Common myeloid progenitor, CD34-positive (primary cell): Measurements from ENCODE around the gene SCNN1B.

ENCODE experiments used
- CTCF ChIA-PET: fragments of 350-600 bp; sonication (Branson Sonifier 250); formaldehyde crosslinking; loops from one replicate; lab custom pipeline; 2021; ENCODE audit warnings: antibody characterized with exemption; lab: Charles Lee
- POLR2A ChIA-PET: fragments of 350-600 bp; sonication (Branson Sonifier 250); formaldehyde crosslinking; loops from one replicate; lab custom pipeline; 2021; ENCODE audit warnings: antibody characterized with exemption; lab: Charles Lee
- DNase-seq, 3 donors: peaks; one replicate each; pipeline versions ENCODE4 v3.0.0 to v3.0.0-alpha.2; 2013
- H3K27ac ChIP-seq, 2 experiments: 1 replicate in 1 of 2; 2 replicates in 1 of 2; pipeline ENCODE4 v1.7.0; 2013; ENCODE audit warnings: inconsistent platforms in 2 of 2, low read length in 2 of 2, mild to moderate bottlenecking in 2 of 2, low read depth in 1 of 2, moderate library complexity in 1 of 2; ENCODE audit not compliant: severe bottlenecking in 2 of 2, insufficient read depth in 1 of 2, poor library complexity in 1 of 2
- H3K27me3 ChIP-seq, 5 experiments: replicated peaks in 2 of 5; 1 replicate in 3 of 5; 2 replicates in 2 of 5; pipeline versions ENCODE4 v1.6.1 to v1.7.0; 2013; ENCODE audit warnings: low read length in 4 of 5, mild to moderate bottlenecking in 2 of 5, moderate library complexity in 2 of 5, inconsistent platforms in 1 of 5; ENCODE audit not compliant: insufficient read depth in 5 of 5, control insufficient read depth in 4 of 5
- H3K36me3 ChIP-seq, 4 experiments: 1 replicate in 2 of 4; 2 replicates in 2 of 4; pipeline versions ENCODE4 v1.6.1 to v1.7.0; 2013; ENCODE audit warnings: low read length in 3 of 4, control low read depth in 1 of 4, mild to moderate bottlenecking in 1 of 4; ENCODE audit not compliant: control insufficient read depth in 4 of 4, insufficient read depth in 4 of 4
- H3K4me1 ChIP-seq, 4 experiments: 1 replicate in 3 of 4; 2 replicates in 1 of 4; pipeline versions ENCODE4 v1.6.1 to v1.7.1; 2013; ENCODE audit warnings: low read length in 3 of 4, mild to moderate bottlenecking in 3 of 4, control low read depth in 1 of 4, inconsistent platforms in 1 of 4, moderate library complexity in 1 of 4; ENCODE audit not compliant: control insufficient read depth in 4 of 4, insufficient read depth in 4 of 4; ENCODE audit errors: control extremely low read depth in 1 of 4
- H3K4me3 ChIP-seq, 7 experiments: 1 replicate in 4 of 7; 2 replicates in 3 of 7; pipeline versions ENCODE4 v1.5.1 to v1.7.0; 2013; ENCODE audit warnings: mild to moderate bottlenecking in 7 of 7, low read length in 6 of 7, moderate library complexity in 6 of 7, inconsistent platforms in 2 of 7, low read depth in 2 of 7, control low read depth in 1 of 7; ENCODE audit not compliant: insufficient read depth in 4 of 7, control insufficient read depth in 1 of 7; ENCODE audit errors: extremely low read depth in 1 of 7
- H3K9me3 ChIP-seq, 5 experiments: 1 replicate in 4 of 5; 2 replicates in 1 of 5; pipeline versions ENCODE4 v1.6.1 to v1.7.1; 2013; ENCODE audit warnings: low read length in 4 of 5, mild to moderate bottlenecking in 2 of 5, inconsistent platforms in 1 of 5, low read depth in 1 of 5, moderate library complexity in 1 of 5; ENCODE audit not compliant: control insufficient read depth in 4 of 5, insufficient read depth in 2 of 5; ENCODE audit errors: control extremely low read depth in 1 of 5
- WGBS: methylation state at CpG from one replicate; pipeline ENCODE4 v1.1.5; 2013; ENCODE audit not compliant: insufficient coverage; 5-methylcytosine and 5-hydroxymethylcytosine counted together

Gene SCNN1B

DNA sequence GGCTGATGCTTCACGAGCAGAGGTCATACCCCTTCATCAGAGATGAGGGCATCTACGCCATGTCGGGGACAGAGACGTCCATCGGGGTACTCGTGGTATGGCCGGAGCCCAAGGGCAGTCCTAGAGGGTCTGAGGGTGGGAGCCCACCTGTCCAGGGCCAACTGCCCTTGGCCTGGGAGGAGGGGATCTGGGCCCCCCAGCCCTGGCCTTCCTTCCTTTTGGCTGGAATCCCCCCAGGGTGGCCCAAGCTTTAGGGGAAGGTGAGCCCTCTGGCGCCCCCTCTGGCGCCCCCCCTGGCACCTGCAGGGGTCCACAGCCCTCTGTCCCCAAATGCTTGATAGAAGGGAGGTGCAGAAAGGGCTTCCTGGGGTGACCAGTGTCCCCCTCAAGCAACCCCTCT lies 69.3 kb downstream of the SCNN1B start:
- H3K9me3 ChIP-seq, result no peaks in the 10 kb centered on the region
- H3K27me3 ChIP-seq, result peaks cover 0 to 4% (median 0%) of the 10 kb centered on the region in 5 experiments
- H3K36me3 ChIP-seq, result no peaks in the 10 kb centered on the region
- no peak overlapping the region for H3K4me3 ChIP-seq
- H3K4me1 ChIP-seq, result no peaks in the 10 kb centered on the region
- CTCF ChIA-PET, result no interaction called here
- no peak overlapping the region for H3K27ac ChIP-seq
- WGBS, result 92% methylated on average over 7 of the region's 9 CpGs
- no peak for DNase-seq
- POLR2A ChIA-PET, result interaction anchor here (0.6 kb wide), 1 partner anchor 51 kb away, joined by 3 read pairs; no protein-coding TSS in a partner anchor

DNA sequence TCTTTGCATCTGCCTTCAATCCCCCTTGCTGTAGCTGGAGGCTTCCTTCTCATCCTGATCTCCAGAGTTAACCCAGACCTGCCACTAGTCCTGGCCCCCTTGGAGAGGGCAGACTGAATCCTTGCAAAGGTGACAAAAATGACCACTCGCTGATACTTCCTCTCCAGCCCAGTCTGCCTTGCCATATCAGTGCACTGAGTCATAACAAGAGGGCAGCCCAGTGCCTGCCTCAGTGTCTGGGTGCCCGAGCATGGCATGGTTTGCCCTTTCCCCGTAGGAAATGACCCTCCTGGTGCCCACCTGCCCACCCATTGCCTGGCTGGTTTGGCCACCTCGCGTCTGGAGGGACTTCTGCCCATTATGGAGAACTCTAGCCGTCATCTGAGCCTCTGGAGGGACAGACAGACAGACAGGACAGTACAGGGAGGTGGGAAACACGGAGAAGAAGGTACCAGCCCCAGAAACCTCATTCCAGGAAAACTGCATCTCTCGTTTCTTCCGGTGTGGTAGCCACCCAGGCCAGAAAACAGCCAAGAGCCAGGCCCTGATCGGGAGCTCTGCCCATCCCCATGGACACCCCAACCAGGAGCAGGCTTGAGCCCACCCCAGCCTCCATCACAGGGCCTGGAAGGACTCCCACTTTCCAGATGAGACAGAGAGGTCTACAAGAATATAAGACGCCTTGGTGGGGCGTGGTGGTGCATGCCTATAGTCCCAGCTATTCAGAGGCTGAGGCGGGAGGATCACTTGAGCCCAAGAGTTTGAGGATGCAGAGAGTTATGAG lies 71.5 kb downstream of the SCNN1B start:
- H3K4me3 ChIP-seq, result no peak overlapping the region
- no peak overlapping the region for H3K27ac ChIP-seq
- no peaks in the 10 kb centered on the region for H3K36me3 ChIP-seq
- POLR2A ChIA-PET, result no interaction called here
- H3K4me1 ChIP-seq, result no peaks in the 10 kb centered on the region
- peaks cover 0 to 4% (median 0%) of the 10 kb centered on the region in 5 experiments for H3K27me3 ChIP-seq
- 91% methylated on average over 11 of the region's 13 CpGs for WGBS
- CTCF ChIA-PET, result no interaction called here
- no peaks in the 10 kb centered on the region for H3K9me3 ChIP-seq
- DNase-seq, result no peak

DNA sequence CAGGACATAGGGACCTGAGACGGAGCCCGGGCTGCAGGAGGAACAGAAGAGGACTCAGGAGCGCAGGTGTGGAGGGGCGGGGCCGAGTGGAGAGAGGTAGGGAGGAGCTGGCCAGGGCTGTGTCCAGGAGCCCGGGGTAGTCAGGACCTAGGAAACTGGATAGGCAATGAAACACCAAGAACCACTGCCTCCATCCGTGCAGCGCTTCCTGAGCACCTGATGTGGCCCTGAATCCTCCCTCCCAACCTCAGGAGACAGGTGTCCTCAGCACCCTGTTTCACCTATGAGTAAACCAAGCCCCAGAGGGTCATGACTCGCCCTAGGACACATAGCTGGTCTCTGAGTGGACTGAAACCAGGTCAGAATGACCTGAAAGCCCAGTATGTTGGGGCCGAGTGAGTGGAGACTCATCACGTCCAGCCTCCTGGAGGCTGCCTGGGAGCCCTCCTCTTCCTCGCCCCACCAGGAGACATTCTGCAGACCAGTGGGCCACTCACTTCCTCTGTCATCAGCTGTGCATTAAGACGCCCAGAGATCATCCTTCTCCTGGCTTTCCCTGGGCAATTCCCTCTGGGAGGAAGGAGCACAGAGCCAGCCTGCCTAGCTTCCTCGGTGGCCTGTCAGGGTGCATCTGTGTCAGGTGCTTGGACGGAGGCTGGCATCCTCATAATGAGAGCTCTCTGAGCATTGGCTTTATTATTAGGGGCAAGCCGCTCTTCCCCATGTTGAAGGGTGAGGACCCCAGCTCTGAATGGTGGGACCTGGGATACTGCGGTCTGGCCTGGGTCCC lies 72.8 kb downstream of the SCNN1B start:
- no peak for DNase-seq
- Histone ChIP-seq H3K4me1 (no peaks in the 10 kb centered on the region), H3K9me3 (no peaks in the 10 kb centered on the region), H3K27ac (no peak overlapping the region), H3K36me3 (no peaks in the 10 kb centered on the region), H3K27me3 (no peaks in the 10 kb centered on the region), H3K4me3 (no peak overlapping the region)
- ChIA-PET CTCF (no interaction called here), POLR2A (no interaction called here)
- WGBS, result 80% methylated on average over 17 of the region's 17 CpGs

DNA sequence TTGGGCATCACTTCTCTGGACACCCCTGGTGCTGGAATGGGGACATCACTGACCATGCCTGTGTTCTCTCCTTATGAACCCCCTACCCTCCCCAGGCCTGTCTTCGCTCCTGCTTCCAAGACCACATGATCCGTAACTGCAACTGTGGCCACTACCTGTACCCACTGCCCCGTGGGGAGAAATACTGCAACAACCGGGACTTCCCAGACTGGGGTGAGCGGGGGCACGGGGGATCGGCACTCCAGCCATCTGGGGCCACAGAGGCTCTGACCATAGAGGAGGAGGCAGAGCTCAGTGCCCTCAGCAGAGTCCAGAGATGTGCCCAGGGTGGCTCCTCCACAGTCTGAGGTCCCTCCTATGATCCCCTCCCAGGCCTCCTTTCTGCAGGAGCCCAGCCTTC lies 73.5 kb downstream of the SCNN1B start:
- H3K27ac ChIP-seq, result no peak overlapping the region
- H3K9me3 ChIP-seq, result no peaks in the 10 kb centered on the region
- H3K36me3 ChIP-seq, result no peaks in the 10 kb centered on the region
- H3K4me3 ChIP-seq, result no peak overlapping the region
- ChIA-PET POLR2A (no interaction called here), CTCF (no interaction called here)
- WGBS, result 91% methylated on average over 7 of the region's 7 CpGs
- no peak for DNase-seq
- H3K4me1 ChIP-seq, result no peaks in the 10 kb centered on the region
- no peaks in the 10 kb centered on the region for H3K27me3 ChIP-seq

DNA sequence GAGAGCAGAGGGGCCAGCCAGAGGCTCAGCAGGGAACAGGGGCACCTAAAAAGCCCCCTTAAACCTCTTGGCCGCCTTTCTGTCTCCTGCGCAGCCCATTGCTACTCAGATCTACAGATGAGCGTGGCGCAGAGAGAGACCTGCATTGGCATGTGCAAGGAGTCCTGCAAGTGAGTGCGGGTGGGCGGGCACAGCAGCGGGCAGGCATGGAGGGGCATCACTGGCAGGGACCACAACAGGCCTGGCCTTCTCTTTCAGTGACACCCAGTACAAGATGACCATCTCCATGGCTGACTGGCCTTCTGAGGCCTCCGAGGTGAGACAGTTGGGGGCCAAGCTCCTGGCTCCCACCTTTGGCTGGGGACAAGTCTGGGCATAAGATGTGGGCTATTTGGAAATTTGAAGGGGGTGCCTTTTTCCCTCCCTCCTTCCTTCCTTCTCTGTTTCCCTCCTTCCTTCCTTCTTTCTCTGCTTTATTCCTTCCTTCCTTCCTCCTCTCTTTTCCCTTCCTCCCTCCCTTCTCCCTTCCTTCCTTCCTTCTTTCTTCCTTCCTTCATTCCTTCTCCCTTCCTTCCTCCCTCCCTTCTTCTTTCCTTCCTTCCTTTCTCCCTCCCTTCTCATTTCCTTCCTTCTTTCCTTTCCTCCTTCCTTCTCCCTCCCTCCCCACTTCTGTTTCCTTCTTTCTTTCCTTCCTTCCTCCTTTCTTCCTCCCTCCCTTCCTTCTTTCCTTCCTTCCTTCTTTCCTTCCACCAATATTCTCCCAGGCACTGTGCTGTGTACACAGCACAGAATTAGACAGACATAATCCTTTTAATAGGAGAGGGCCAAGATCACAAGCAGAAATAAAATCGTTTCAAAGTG lies 75.2 kb downstream of the SCNN1B start:
- H3K27me3 ChIP-seq, result no peaks in the 10 kb centered on the region
- H3K4me1 ChIP-seq, result no peaks in the 10 kb centered on the region
- ChIA-PET CTCF (no interaction called here), POLR2A (no interaction called here)
- 99% methylated on average over 7 of the region's 9 CpGs for WGBS
- H3K27ac ChIP-seq, result no peak overlapping the region
- H3K9me3 ChIP-seq, result no peaks in the 10 kb centered on the region
- no peaks in the 10 kb centered on the region for H3K36me3 ChIP-seq
- H3K4me3 ChIP-seq, result no peak overlapping the region
- no peak for DNase-seq

DNA sequence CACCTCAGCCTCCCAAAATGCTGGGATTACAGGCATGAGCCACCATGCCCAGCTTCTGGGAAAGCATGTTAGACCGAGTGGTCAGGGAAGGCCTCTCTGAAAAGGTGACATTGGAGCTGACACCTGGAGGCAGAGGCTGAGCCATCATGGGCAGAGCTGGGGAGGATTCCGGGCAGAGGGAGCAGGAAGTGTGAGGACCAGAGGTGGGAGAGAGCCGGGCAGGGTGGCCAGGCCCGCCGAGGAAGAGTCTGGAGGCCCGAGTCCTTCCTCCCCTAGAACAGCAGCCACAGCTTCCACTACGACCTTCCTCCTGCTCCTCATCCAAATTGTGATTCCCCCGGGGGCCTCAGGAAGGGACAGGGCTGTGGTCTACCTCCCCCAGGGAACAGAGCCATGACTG lies 76.2 kb downstream of the SCNN1B start:
- no peaks in the 10 kb centered on the region for H3K4me1 ChIP-seq
- H3K9me3 ChIP-seq, result no peaks in the 10 kb centered on the region
- ChIA-PET POLR2A (no interaction called here), CTCF (no interaction called here)
- no peak overlapping the region for H3K4me3 ChIP-seq
- 86% methylated on average over 7 of the region's 8 CpGs for WGBS
- no peak overlapping the region for H3K27ac ChIP-seq
- no peaks in the 10 kb centered on the region for H3K36me3 ChIP-seq
- H3K27me3 ChIP-seq, result no peaks in the 10 kb centered on the region
- no peak for DNase-seq
